GM21737 (cell line): ENCODE measurements around the gene FBXL4.

ENCODE experiments used
- ATAC-seq: cut with Tn5 transposase; IDR thresholded peaks from one replicate; pipeline ENCODE4 v1.9.1; 2021; ENCODE audit warnings: mild to moderate bottlenecking, moderate library complexity; ENCODE audit not compliant: unreplicated experiment

Gene FBXL4

GRCh38 chr6:98840385-98840784 lies 107.4 kb downstream of the FBXL4 start:
- ATAC-seq: no peak

- no peak for ATAC-seq
Measured at GRCh38 chr6:98839781-98840361, 107.9 kb downstream of the FBXL4 start.

GRCh38 chr6:98838975-98839374 lies 108.8 kb downstream of the FBXL4 start:
- ATAC-seq: no peak

- no peak for ATAC-seq
Measured at GRCh38 chr6:98838032-98838431, 109.7 kb downstream of the FBXL4 start.

GRCh38 chr6:98836962-98837944 lies 110.5 kb downstream of the FBXL4 start:
- ATAC-seq: no peak

GRCh38 chr6:98836025-98836961 lies 111.5 kb downstream of the FBXL4 start:
- no peak for ATAC-seq

GRCh38 chr6:98835149-98836024 lies 112.4 kb downstream of the FBXL4 start:
- no peak for ATAC-seq

- peak; percentile 75 for ATAC-seq
Measured at GRCh38 chr6:98834060-98835031, 113.4 kb downstream of the FBXL4 start, which contains the start of gene POU3F2. TSS of gene POU3F2 (plus strand) at chr6:98834574. CDS start at chr6:98834874, 300 bp downstream.

- no peak for ATAC-seq
Measured at GRCh38 chr6:98833307-98834059, 114.3 kb downstream of the FBXL4 start.

GRCh38 chr6:98833057-98833306 lies 114.8 kb downstream of the FBXL4 start:
- ATAC-seq: no peak

GRCh38 chr6:98832284-98833056 lies 115.3 kb downstream of the FBXL4 start:
- ATAC-seq: no peak

- no peak for ATAC-seq
Measured at GRCh38 chr6:98831959-98832283, 115.8 kb downstream of the FBXL4 start.

GRCh38 chr6:98831057-98831958 lies 116.4 kb downstream of the FBXL4 start:
- ATAC-seq: no peak

GRCh38 chr6:98830146-98830545 lies 117.6 kb downstream of the FBXL4 start:
- ATAC-seq: no peak

GRCh38 chr6:98828941-98829411 lies 118.8 kb downstream of the FBXL4 start:
- no peak for ATAC-seq

- no peak for ATAC-seq
Measured at GRCh38 chr6:98828211-98828788, 119.4 kb downstream of the FBXL4 start.
